Vagina (tissue), 2 donors: Measurements from ENCODE around the gene DPP10.

Source experiments
- CTCF ChIP-seq, 3 experiments: fragments of 450-650 bp in 2 of 3; fragments of 200-600 bp in 1 of 3; sonication (generic) in 1 of 3; IDR thresholded peaks; one replicate each; pipeline ENCODE4 v1.5.1; 2017 to 2019; ENCODE audit warnings: antibody characterized with exemption in 3 of 3, mild to moderate bottlenecking in 2 of 3, moderate library complexity in 2 of 3
- POLR2A ChIP-seq, 2 donors: fragments of 450-650 bp; IDR thresholded peaks; one replicate each; pipeline ENCODE4 v1.6.1; 2017; ENCODE audit warnings: antibody characterized with exemption in 2 of 2, mild to moderate bottlenecking in 2 of 2, moderate library complexity in 2 of 2
- POLR2AphosphoS5 ChIP-seq, 2 donors: sonication (generic); formaldehyde crosslinking; IDR thresholded peaks; one replicate each; pipeline ENCODE4 v1.9.0; 2017; ENCODE audit warnings: antibody characterized with exemption in 2 of 2, mild to moderate bottlenecking in 2 of 2, low read depth in 1 of 2; ENCODE audit not compliant: insufficient read depth in 1 of 2

GRCh38 chr2:115649731-115650130, 1207.3 kb downstream of the DPP10 start:
- TF ChIP-seq CTCF (IDR thresholded peaks at IDR 0.05) (no peak), POLR2A (IDR thresholded peaks at IDR 0.05) (no peak), POLR2AphosphoS5 (IDR thresholded peaks at IDR 0.05; ENCODE audit: insufficient read depth in 1 of 2, low read depth in 1 of 2) (no peak)
